Thyroid gland (tissue), 4 donors: Measurements from ENCODE around the gene SAFB2.

Source experiments
- POLR2A ChIP-seq, 2 donors: fragments of 450-650 bp; IDR thresholded peaks; one replicate each; pipeline ENCODE4 v1.6.1; 2017; ENCODE audit warnings: antibody characterized with exemption in 2 of 2, mild to moderate bottlenecking in 2 of 2, moderate library complexity in 1 of 2
- TF ChIP-seq, protein P1 (sequence below), 6 experiments: fragments of 200-600 bp in 3 of 6; fragments of 450-650 bp in 3 of 6; sonication (generic) in 3 of 6; IDR thresholded peaks; one replicate each; pipeline ENCODE4 v1.5.1; 2016 to 2019; ENCODE audit warnings: antibody characterized with exemption in 6 of 6, mild to moderate bottlenecking in 2 of 6, inconsistent platforms in 1 of 6, moderate library complexity in 1 of 6

- TF ChIP-seq, protein P1, sequence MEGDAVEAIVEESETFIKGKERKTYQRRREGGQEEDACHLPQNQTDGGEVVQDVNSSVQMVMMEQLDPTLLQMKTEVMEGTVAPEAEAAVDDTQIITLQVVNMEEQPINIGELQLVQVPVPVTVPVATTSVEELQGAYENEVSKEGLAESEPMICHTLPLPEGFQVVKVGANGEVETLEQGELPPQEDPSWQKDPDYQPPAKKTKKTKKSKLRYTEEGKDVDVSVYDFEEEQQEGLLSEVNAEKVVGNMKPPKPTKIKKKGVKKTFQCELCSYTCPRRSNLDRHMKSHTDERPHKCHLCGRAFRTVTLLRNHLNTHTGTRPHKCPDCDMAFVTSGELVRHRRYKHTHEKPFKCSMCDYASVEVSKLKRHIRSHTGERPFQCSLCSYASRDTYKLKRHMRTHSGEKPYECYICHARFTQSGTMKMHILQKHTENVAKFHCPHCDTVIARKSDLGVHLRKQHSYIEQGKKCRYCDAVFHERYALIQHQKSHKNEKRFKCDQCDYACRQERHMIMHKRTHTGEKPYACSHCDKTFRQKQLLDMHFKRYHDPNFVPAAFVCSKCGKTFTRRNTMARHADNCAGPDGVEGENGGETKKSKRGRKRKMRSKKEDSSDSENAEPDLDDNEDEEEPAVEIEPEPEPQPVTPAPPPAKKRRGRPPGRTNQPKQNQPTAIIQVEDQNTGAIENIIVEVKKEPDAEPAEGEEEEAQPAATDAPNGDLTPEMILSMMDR (IDR thresholded peaks at IDR 0.05) = no peak
- no peak for TF ChIP-seq POLR2A (IDR thresholded peaks at IDR 0.05)
Observed at GRCh38 chr19:5628919-5629481, 6.4 kb upstream of the SAFB2 start.
